Stimulated activated naive B cell treated with anti-CD40 and anti-IgM and Interleukin-4, amounts not matched to agents 10 μg/mL and 1 μg/mL and 100 μg/mL, for 72 hours (primary cell): ENCODE measurements around the gene CFAP20.
"Not testable (repeated sequence)": the region's sequence is repeated elsewhere in the genome, so short reads cannot be mapped to it uniquely, and the experiment has no call there.

ENCODE experiments used
- ATAC-seq, 2 donors: fragments of 150-1000 bp; cut with Tn5 transposase; replicated peaks; 2 replicates each; pipeline ENCODE4 v1.10.0; 2021; ENCODE audit warnings: moderate library complexity in 1 of 2
- DNase-seq: peaks from one replicate; pipeline ENCODE4 v3.0.0; 2021
- H3K27ac Mint-ChIP-seq: one replicate; pipeline ENCODE4 v1.8.0; 2022; ENCODE audit warnings: mild to moderate bottlenecking, mixed read lengths
- H3K27me3 Mint-ChIP-seq, 2 donors: one replicate each; pipeline ENCODE4 v1.8.0; 2022; ENCODE audit warnings: mixed read lengths in 2 of 2
- H3K36me3 Mint-ChIP-seq, 2 donors: one replicate each; pipeline ENCODE4 v1.8.0; 2022; ENCODE audit warnings: mixed read lengths in 2 of 2, mild to moderate bottlenecking in 1 of 2
- H3K4me1 Mint-ChIP-seq, 2 donors: one replicate each; pipeline ENCODE4 v1.8.0; 2022; ENCODE audit warnings: mixed read lengths in 2 of 2, mild to moderate bottlenecking in 1 of 2
- H3K4me3 Mint-ChIP-seq, 2 donors: one replicate each; pipeline ENCODE4 v1.8.0; 2022; ENCODE audit warnings: mild to moderate bottlenecking in 2 of 2, mixed read lengths in 2 of 2, moderate library complexity in 1 of 2
- H3K9me3 Mint-ChIP-seq, 2 donors: one replicate each; pipeline ENCODE4 v1.8.0; 2022; ENCODE audit warnings: mixed read lengths in 2 of 2, mild to moderate bottlenecking in 1 of 2

Gene CFAP20

GRCh38 chr16:58098207-58099096, 30.7 kb downstream of the CFAP20 start:
- H3K4me1 Mint-ChIP-seq = peaks cover 6 to 8% of the 10 kb centered on the region in 2 donors
- peaks cover 23 to 28% of the 10 kb centered on the region in 2 donors for H3K27me3 Mint-ChIP-seq
- no peak for DNase-seq
- no peak for ATAC-seq
- H3K4me3 Mint-ChIP-seq = no peak overlapping the region
- peak overlapping the region; percentile 63 for H3K27ac Mint-ChIP-seq
- no peaks in the 10 kb centered on the region for H3K36me3 Mint-ChIP-seq
- no peaks in the 10 kb centered on the region for H3K9me3 Mint-ChIP-seq

GRCh38 chr16:58096249-58096648, 32.9 kb downstream of the CFAP20 start:
- H3K27me3 Mint-ChIP-seq = peaks cover 23 to 28% of the 10 kb centered on the region in 2 donors
- no peak for DNase-seq
- no peaks in the 10 kb centered on the region for H3K36me3 Mint-ChIP-seq
- no peak overlapping the region for H3K27ac Mint-ChIP-seq
- H3K9me3 Mint-ChIP-seq = no peaks in the 10 kb centered on the region
- no peak overlapping the region for H3K4me3 Mint-ChIP-seq
- no peak for ATAC-seq
- peaks cover 6% of the 10 kb centered on the region in 2 donors for H3K4me1 Mint-ChIP-seq

- DNase-seq, H3K4me3 Mint-ChIP-seq, H3K27ac Mint-ChIP-seq: not testable (repeated sequence)
Observed at GRCh38 chr16:58095575-58095960, 33.6 kb downstream of the CFAP20 start.

GRCh38 chr16:58094791-58095574, 34.2 kb downstream of the CFAP20 start:
- no peak overlapping the region for H3K27ac Mint-ChIP-seq
- peaks cover 23 to 28% of the 10 kb centered on the region in 2 donors for H3K27me3 Mint-ChIP-seq
- H3K4me1 Mint-ChIP-seq = no peaks in the 10 kb centered on the region
- H3K9me3 Mint-ChIP-seq = no peaks in the 10 kb centered on the region
- no peak for DNase-seq
- no peaks in the 10 kb centered on the region for H3K36me3 Mint-ChIP-seq
- no peak for ATAC-seq
- no peak overlapping the region for H3K4me3 Mint-ChIP-seq

More at GRCh38 chr16:58095575-58095960, 33.6 kb downstream of the CFAP20 start:
- peaks cover 23 to 28% of the 10 kb centered on the region in 2 donors for H3K27me3 Mint-ChIP-seq
- not testable (repeated sequence) for H3K9me3 Mint-ChIP-seq, ATAC-seq, H3K4me1 Mint-ChIP-seq, H3K36me3 Mint-ChIP-seq

GRCh38 chr16:58094026-58094425, 35.2 kb downstream of the CFAP20 start:
- no peak overlapping the region for H3K27ac Mint-ChIP-seq
- ATAC-seq = no peak

GRCh38 chr16:58090396-58090795, 38.8 kb downstream of the CFAP20 start:
- DNase-seq, H3K36me3 Mint-ChIP-seq, H3K4me1 Mint-ChIP-seq: not testable (repeated sequence)

More at GRCh38 chr16:58094026-58094425, 35.2 kb downstream of the CFAP20 start:
- DNase-seq = no peak
- Mint-ChIP-seq H3K27me3 (peaks cover 23 to 28% of the 10 kb centered on the region in 2 donors), H3K4me3 (no peak overlapping the region), H3K9me3 (no peaks in the 10 kb centered on the region), H3K4me1 (no peaks in the 10 kb centered on the region), H3K36me3 (no peaks in the 10 kb centered on the region)

GRCh38 chr16:58088091-58088490, 41.1 kb downstream of the CFAP20 start:
- DNase-seq (no peak), ATAC-seq (no peak)
- H3K4me1 Mint-ChIP-seq = no peaks in the 10 kb centered on the region
- no peak overlapping the region for H3K4me3 Mint-ChIP-seq
- peaks cover 0 to 8% of the 10 kb centered on the region in 2 donors for H3K27me3 Mint-ChIP-seq
- H3K27ac Mint-ChIP-seq = no peak overlapping the region
- H3K36me3 Mint-ChIP-seq = no peaks in the 10 kb centered on the region
- no peaks in the 10 kb centered on the region for H3K9me3 Mint-ChIP-seq

More at GRCh38 chr16:58090396-58090795, 38.8 kb downstream of the CFAP20 start:
- ATAC-seq, H3K4me3 Mint-ChIP-seq, H3K9me3 Mint-ChIP-seq, H3K27ac Mint-ChIP-seq: not testable (repeated sequence)
- H3K27me3 Mint-ChIP-seq = peaks cover 11 to 18% of the 10 kb centered on the region in 2 donors

GRCh38 chr16:58087209-58087913, 41.8 kb downstream of the CFAP20 start:
- no peak for DNase-seq
- no peak for ATAC-seq
- H3K27me3 Mint-ChIP-seq = peaks cover 3 to 8% of the 10 kb centered on the region in 2 donors
- no peaks in the 10 kb centered on the region for H3K4me1 Mint-ChIP-seq
- no peak overlapping the region for H3K4me3 Mint-ChIP-seq
- H3K27ac Mint-ChIP-seq = no peak overlapping the region
- no peaks in the 10 kb centered on the region for H3K36me3 Mint-ChIP-seq
- no peaks in the 10 kb centered on the region for H3K9me3 Mint-ChIP-seq

GRCh38 chr16:58086381-58087208, 42.6 kb downstream of the CFAP20 start:
- ATAC-seq (no peak), DNase-seq (no peak)
- Mint-ChIP-seq H3K36me3 (no peaks in the 10 kb centered on the region), H3K4me1 (no peaks in the 10 kb centered on the region), H3K27me3 (peaks cover 4 to 8% of the 10 kb centered on the region in 2 donors), H3K27ac (no peak overlapping the region), H3K4me3 (no peak overlapping the region), H3K9me3 (no peaks in the 10 kb centered on the region)

GRCh38 chr16:58085584-58086251, 43.5 kb downstream of the CFAP20 start:
- H3K27me3 Mint-ChIP-seq = peaks cover 4 to 8% of the 10 kb centered on the region in 2 donors
- DNase-seq (no peak), ATAC-seq (no peak)
- no peaks in the 10 kb centered on the region for H3K9me3 Mint-ChIP-seq
- no peak overlapping the region for H3K4me3 Mint-ChIP-seq
- no peaks in the 10 kb centered on the region for H3K4me1 Mint-ChIP-seq
- no peaks in the 10 kb centered on the region for H3K36me3 Mint-ChIP-seq
- no peak overlapping the region for H3K27ac Mint-ChIP-seq

- H3K9me3 Mint-ChIP-seq = no peaks in the 10 kb centered on the region
- H3K27ac Mint-ChIP-seq = no peak overlapping the region
- no peaks in the 10 kb centered on the region for H3K4me1 Mint-ChIP-seq
- H3K4me3 Mint-ChIP-seq = no peak overlapping the region
- peaks cover 4 to 8% of the 10 kb centered on the region in 2 donors for H3K27me3 Mint-ChIP-seq
- no peak for ATAC-seq
- no peaks in the 10 kb centered on the region for H3K36me3 Mint-ChIP-seq
- no peak for DNase-seq
Observed at GRCh38 chr16:58085171-58085570, 44.0 kb downstream of the CFAP20 start.

- no peaks in the 10 kb centered on the region for H3K9me3 Mint-ChIP-seq
- no peak overlapping the region for H3K4me3 Mint-ChIP-seq
- H3K27ac Mint-ChIP-seq = no peak overlapping the region
Observed at GRCh38 chr16:58084635-58085034, 44.5 kb downstream of the CFAP20 start.

GRCh38 chr16:58082381-58082780, 46.8 kb downstream of the CFAP20 start:
- no peaks in the 10 kb centered on the region for H3K9me3 Mint-ChIP-seq
- DNase-seq = no peak
- H3K27me3 Mint-ChIP-seq = peaks cover 8 to 10% of the 10 kb centered on the region in 2 donors
- no peaks in the 10 kb centered on the region for H3K4me1 Mint-ChIP-seq
- no peak overlapping the region for H3K27ac Mint-ChIP-seq
- no peak overlapping the region for H3K4me3 Mint-ChIP-seq
- no peaks in the 10 kb centered on the region for H3K36me3 Mint-ChIP-seq
- no peak for ATAC-seq

More at GRCh38 chr16:58084635-58085034, 44.5 kb downstream of the CFAP20 start:
- DNase-seq (no peak), ATAC-seq (no peak)
- Mint-ChIP-seq H3K4me1 (no peaks in the 10 kb centered on the region), H3K36me3 (no peaks in the 10 kb centered on the region), H3K27me3 (peaks cover 4 to 8% of the 10 kb centered on the region in 2 donors)
